AG04449 (cell line): ENCODE measurements around the gene BAAT.
A peak's percentile ranks its signal among the peaks of the same experiment; 100 is the strongest.

Experiments
- CTCF ChIA-PET: fragments of 350-600 bp; formaldehyde crosslinking; extraction: SDS; loops from one replicate; lab custom pipeline; 2021; ENCODE audit warnings: antibody characterized with exemption; lab: Yijun Ruan, JAX
- POLR2A ChIA-PET: fragments of 400-600, 350-600 bp; formaldehyde crosslinking; extraction: SDS; loops from one replicate; lab custom pipeline; 2020; ENCODE audit warnings: antibody characterized with exemption, inconsistent platforms; lab: Yijun Ruan, JAX
- DNase-seq: peaks from one replicate; pipeline ENCODE4 v3.0.0-alpha.2; 2010; ENCODE audit warnings: low read depth, low spot score
- H3K4me3 ChIP-seq: 2 replicates; pipeline ENCODE4 v1.5.1; 2011; ENCODE audit warnings: low read depth, mild to moderate bottlenecking, control low read depth, low read length
- TF ChIP-seq, protein P1 (sequence below): IDR thresholded peaks from one replicate; pipeline ENCODE4 v1.5.1; 2011; ENCODE audit warnings: mild to moderate bottlenecking, moderate library complexity, low read length, control low read depth, inconsistent platforms; ENCODE audit not compliant: insufficient read depth; ENCODE audit errors: missing control alignments

BAAT gene

DNA sequence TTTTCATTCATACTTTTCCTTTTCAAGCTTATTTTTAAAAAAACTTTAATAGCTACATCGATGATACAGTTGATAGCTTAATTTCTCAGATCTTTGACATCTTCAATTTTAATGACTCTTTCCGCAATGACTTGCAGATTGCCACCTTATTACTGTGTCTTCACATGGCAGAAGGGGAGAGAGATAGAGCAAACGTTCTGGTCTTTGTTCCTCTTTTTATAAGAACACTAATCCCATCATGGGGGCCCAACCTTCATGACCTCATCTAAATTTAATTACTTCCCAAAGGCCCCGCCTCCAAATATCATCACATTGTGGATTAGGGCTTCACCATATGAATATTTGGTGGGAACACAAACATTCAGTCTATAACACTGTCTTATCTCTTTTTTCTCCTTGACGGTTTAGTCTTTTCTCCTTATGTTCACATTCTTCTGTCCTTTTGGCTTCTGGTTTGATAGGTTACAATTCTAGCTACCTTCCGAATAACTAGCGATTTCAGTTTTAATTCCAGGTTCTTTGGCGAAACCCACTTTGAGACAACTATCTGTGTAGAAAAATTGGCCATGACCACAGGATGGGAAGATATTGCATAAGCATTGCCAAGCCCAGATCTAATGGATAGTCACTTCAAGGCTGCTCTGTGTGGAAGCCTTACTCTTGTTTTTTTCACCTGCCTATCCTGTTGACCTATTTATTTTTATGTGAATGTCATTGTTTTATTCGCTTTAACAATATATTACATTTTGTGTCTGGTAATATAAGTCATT is 18.9 kb upstream of the BAAT start:
- DNase-seq: no peak
- TF ChIP-seq, protein P1, sequence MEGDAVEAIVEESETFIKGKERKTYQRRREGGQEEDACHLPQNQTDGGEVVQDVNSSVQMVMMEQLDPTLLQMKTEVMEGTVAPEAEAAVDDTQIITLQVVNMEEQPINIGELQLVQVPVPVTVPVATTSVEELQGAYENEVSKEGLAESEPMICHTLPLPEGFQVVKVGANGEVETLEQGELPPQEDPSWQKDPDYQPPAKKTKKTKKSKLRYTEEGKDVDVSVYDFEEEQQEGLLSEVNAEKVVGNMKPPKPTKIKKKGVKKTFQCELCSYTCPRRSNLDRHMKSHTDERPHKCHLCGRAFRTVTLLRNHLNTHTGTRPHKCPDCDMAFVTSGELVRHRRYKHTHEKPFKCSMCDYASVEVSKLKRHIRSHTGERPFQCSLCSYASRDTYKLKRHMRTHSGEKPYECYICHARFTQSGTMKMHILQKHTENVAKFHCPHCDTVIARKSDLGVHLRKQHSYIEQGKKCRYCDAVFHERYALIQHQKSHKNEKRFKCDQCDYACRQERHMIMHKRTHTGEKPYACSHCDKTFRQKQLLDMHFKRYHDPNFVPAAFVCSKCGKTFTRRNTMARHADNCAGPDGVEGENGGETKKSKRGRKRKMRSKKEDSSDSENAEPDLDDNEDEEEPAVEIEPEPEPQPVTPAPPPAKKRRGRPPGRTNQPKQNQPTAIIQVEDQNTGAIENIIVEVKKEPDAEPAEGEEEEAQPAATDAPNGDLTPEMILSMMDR: no peak
- ChIA-PET POLR2A (no interaction called here), CTCF (interaction anchor here (1.0 to 1.1 kb wide), 2 partner anchors 55 to 160 kb away, joined by 3 read pairs; no protein-coding TSS in a partner anchor)
- no peak overlapping the region for H3K4me3 ChIP-seq

- POLR2A ChIA-PET: no interaction called here
- TF ChIP-seq, protein P1: no peak
- no peak for DNase-seq
- CTCF ChIA-PET: interaction anchor here (1.0 to 4.5 kb wide), 3 partner anchors 12 to 59 kb away, joined by 3 to 28 read pairs (median 4); no protein-coding TSS in a partner anchor
- peak overlapping the region; percentile 72 for H3K4me3 ChIP-seq
Measured at GRCh38 chr9:101400120-101400519, 15.3 kb upstream of the BAAT start.

GRCh38 chr9:101399643-101399970 is 14.8 kb upstream of the BAAT start:
- TF ChIP-seq, protein P1: no peak
- H3K4me3 ChIP-seq: peak overlapping the region; percentile 72
- ChIA-PET CTCF (interaction anchor here (1.0 to 4.5 kb wide), 3 partner anchors 11 to 59 kb away, joined by 3 to 28 read pairs (median 3); no protein-coding TSS in a partner anchor), POLR2A (no interaction called here)
- DNase-seq: no peak

DNA sequence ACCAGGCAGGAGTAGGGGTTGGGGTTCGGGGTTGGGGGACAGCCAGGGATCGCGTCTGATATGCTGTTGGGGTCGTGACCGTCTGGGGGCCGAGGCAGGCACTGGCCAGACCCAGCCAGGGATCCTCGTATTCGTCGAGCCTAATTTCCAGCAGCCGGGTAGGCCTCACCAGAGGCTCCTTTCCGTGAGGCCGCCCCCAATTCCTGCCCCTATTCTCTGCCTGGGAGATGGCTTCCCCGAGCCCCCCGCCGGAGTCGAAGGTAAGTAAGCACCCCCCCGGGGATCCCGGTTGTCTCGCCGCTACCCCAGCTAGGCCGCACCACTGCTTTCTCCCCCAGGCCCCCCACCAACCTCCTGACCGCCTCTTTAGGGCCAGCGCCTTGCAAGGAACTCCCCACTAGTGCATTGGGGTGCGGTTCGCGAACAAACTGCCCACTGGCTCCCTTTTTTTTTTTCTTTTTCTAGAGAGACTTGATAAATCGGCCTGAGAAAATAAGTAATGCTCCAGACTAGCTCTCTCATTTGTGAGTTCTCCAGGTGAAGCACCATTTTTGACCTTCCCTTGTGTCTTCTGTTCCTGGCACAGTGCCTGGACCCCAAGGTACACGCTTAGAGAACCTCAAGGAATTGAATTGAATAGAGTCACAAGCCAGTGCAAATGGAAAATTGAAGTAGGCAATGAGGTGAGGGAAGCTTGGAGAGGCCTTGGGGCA is 14.3 kb upstream of the BAAT start:
- peak overlapping the region; percentile 72 for H3K4me3 ChIP-seq
- TF ChIP-seq, protein P1: no peak
- ChIA-PET POLR2A (interaction anchor here (0.9 to 1.1 kb wide), 5 partner anchors 10 to 134 kb away, joined by 3 to 9 read pairs (median 4); partner anchors contain the start of gene RNF20), CTCF (interaction anchor here (1.0 to 4.5 kb wide), 3 partner anchors 11 to 60 kb away, joined by 3 to 28 read pairs (median 3); no protein-coding TSS in a partner anchor)
- no peak for DNase-seq

GRCh38 chr9:101398068-101398929 is 13.5 kb upstream of the BAAT start, which contains the start of the genes MRPL50 and ZNF189:
MRPL50 (minus strand) TSS chr9:101398618; CDS start chr9:101398592, 26 bp downstream.
ZNF189 (plus strand) TSS chr9:101398851; CDS start chr9:101399157, 306 bp downstream.
- CTCF ChIA-PET: interaction anchor here (1.0 to 4.5 kb wide), 3 partner anchors 10 to 21 kb away, joined by 3 to 28 read pairs (median 3); no protein-coding TSS in a partner anchor
- DNase-seq: peak; percentile 95
- H3K4me3 ChIP-seq: peak within 1 kb of the TSS; percentile 82
- TF ChIP-seq, protein P1: no peak
- POLR2A ChIA-PET: interaction anchor here (0.9 to 1.1 kb wide), 5 partner anchors 10 to 135 kb away, joined by 3 to 9 read pairs (median 4); partner anchors contain the start of gene RNF20
